GM19193 (cell line): ENCODE results near the gene COPZ2.

Experiments used
- POLR2A ChIP-seq: IDR thresholded peaks from 4 replicates; pipeline ENCODE4 v1.6.1; 2011; ENCODE audit not compliant: insufficient read depth, insufficient read length; ENCODE audit errors: extremely low read depth

The COPZ2 gene

GRCh38 chr17:47989159-47989558, 48.4 kb downstream of the COPZ2 start:
- no peak for TF ChIP-seq POLR2A

GRCh38 chr17:47987240-47987835, 50.3 kb downstream of the COPZ2 start:
- no peak for TF ChIP-seq POLR2A

- no peak for TF ChIP-seq POLR2A
These were observed 51.1 kb downstream of the COPZ2 start for GRCh38 chr17:47986520-47986919.

- no peak for TF ChIP-seq POLR2A
These were observed 53.9 kb downstream of the COPZ2 start for GRCh38 chr17:47983492-47984223.

GRCh38 chr17:47982645-47983390, 54.8 kb downstream of the COPZ2 start:
- no peak for TF ChIP-seq POLR2A

- TF ChIP-seq POLR2A: peak; percentile 5
These were observed 55.4 kb downstream of the COPZ2 start for GRCh38 chr17:47982091-47982617.

GRCh38 chr17:47981462-47981861, 56.1 kb downstream of the COPZ2 start:
- no peak for TF ChIP-seq POLR2A

- no peak for TF ChIP-seq POLR2A
These were observed 57.1 kb downstream of the COPZ2 start for GRCh38 chr17:47980541-47980940.

GRCh38 chr17:47978324-47978723, 59.3 kb downstream of the COPZ2 start:
- no peak for TF ChIP-seq POLR2A
